HepG2 (cell line): Measurements from ENCODE around the gene ECM1. TPM values are rescaled to one million over a fixed set of nuclear protein-coding genes. Genes with fewer than 3 reads are reported as not detected.

Source experiments
- BCL6 ChIP-seq: IDR thresholded peaks from 2 replicates; pipeline ENCODE4 v1.6.1; 2016; ENCODE audit warnings: missing genetic modification reagents, missing compliant biosample characterization
- CHD4 ChIP-seq: fragments of 200-600 bp; sonication (generic); IDR thresholded peaks from 2 replicates; pipeline ENCODE4 v1.7.0; 2017; ENCODE audit warnings: mild to moderate bottlenecking, low read length, borderline replicate concordance
- FIP1L1 ChIP-seq: fragments of 200-400 bp; formaldehyde crosslinking; IDR thresholded peaks from 2 replicates; pipeline ENCODE4 v1.6.1; 2018; ENCODE audit warnings: low read depth, mild to moderate bottlenecking, low read length, moderate library complexity, borderline replicate concordance; ENCODE audit not compliant: insufficient read depth
- MYNN ChIP-seq: sonication (generic); formaldehyde crosslinking; IDR thresholded peaks from 2 replicates; pipeline ENCODE4 v1.4.0; 2020; ENCODE audit warnings: mild to moderate bottlenecking, low read depth, missing genetic modification reagents
- NAIF1 ChIP-seq: sonication (generic); formaldehyde crosslinking; IDR thresholded peaks from 2 replicates; pipeline ENCODE4 v1.5.0; 2020; ENCODE audit warnings: mild to moderate bottlenecking, missing genetic modification reagents, borderline replicate concordance
- PHF21A ChIP-seq: sonication (generic); formaldehyde crosslinking; IDR thresholded peaks from 2 replicates; pipeline ENCODE4 v1.5.0; 2020; ENCODE audit warnings: mild to moderate bottlenecking, missing genetic modification reagents
- RBFOX2 ChIP-seq: fragments of 200-400 bp; formaldehyde crosslinking; IDR thresholded peaks from 2 replicates; pipeline ENCODE4 v1.6.1; 2017; ENCODE audit warnings: low read depth, mild to moderate bottlenecking, low read length
- RFXANK ChIP-seq: IDR thresholded peaks from 2 replicates; pipeline ENCODE4 v1.6.1; 2016
- SP1 ChIP-seq, 2 experiments: fragments of 450-650 bp in 1 of 2; sonication (generic) in 1 of 2; formaldehyde crosslinking in 1 of 2; IDR thresholded peaks; 2 replicates each; pipeline versions ENCODE4 v1.4.0 to v1.6.1; 2016 to 2020; ENCODE audit warnings: missing genetic modification reagents in 1 of 2
- SPEN ChIP-seq: sonication (generic); formaldehyde crosslinking; IDR thresholded peaks from 2 replicates; pipeline ENCODE4 v1.5.1; 2020; ENCODE audit warnings: low read depth, mild to moderate bottlenecking, missing genetic modification reagents
- TAF1 ChIP-seq: sonication (generic); formaldehyde crosslinking; IDR thresholded peaks from 2 replicates; pipeline ENCODE4 v1.4.0; 2020; ENCODE audit warnings: missing genetic modification reagents
- ZFP41 ChIP-seq: sonication (generic); formaldehyde crosslinking; IDR thresholded peaks from 2 replicates; pipeline ENCODE4 v1.4.0; 2020; ENCODE audit warnings: mild to moderate bottlenecking, missing genetic modification reagents, borderline replicate concordance
- ZFP82 ChIP-seq: sonication (generic); formaldehyde crosslinking; IDR thresholded peaks from 2 replicates; pipeline ENCODE4 v1.5.1; 2020; ENCODE audit warnings: mild to moderate bottlenecking, missing genetic modification reagents, borderline replicate concordance
- ZNF343 ChIP-seq: sonication (generic); formaldehyde crosslinking; IDR thresholded peaks from 2 replicates; pipeline ENCODE4 v1.4.0; 2020; ENCODE audit warnings: mild to moderate bottlenecking, missing genetic modification reagents
- ZNF572 ChIP-seq: sonication (generic); formaldehyde crosslinking; IDR thresholded peaks from 2 replicates; pipeline ENCODE4 v1.5.1; 2020; ENCODE audit warnings: mild to moderate bottlenecking, missing genetic modification reagents
- ZNF670 ChIP-seq: sonication (generic); formaldehyde crosslinking; IDR thresholded peaks from 2 replicates; pipeline ENCODE4 v1.8.0; 2022; ENCODE audit warnings: mild to moderate bottlenecking, missing genetic modification reagents, borderline replicate concordance
- ZNF790 ChIP-seq: sonication (generic); formaldehyde crosslinking; IDR thresholded peaks from 2 replicates; pipeline ENCODE4 v1.8.0; 2022; ENCODE audit warnings: missing genetic modification reagents, mild to moderate bottlenecking, borderline replicate concordance
- ZNF891 ChIP-seq: sonication (generic); formaldehyde crosslinking; IDR thresholded peaks from 2 replicates; pipeline ENCODE4 v1.5.0; 2020; ENCODE audit warnings: mild to moderate bottlenecking, missing genetic modification reagents
- polyA plus RNA-seq, 8 experiments: library from polyadenylated mRNA; depleted of rRNA in 3 of 8; stranded (reverse) in 7 of 8; unstranded in 1 of 8; fragments of >200 nt; fragmentation: Illumina TruSeq in 4 of 8; extraction: Trizol in 4 of 8; gene quantifications; 2 replicates each; pipeline versions ENCODE4 v1.2.1 to v1.2.3, GENCODE V29; 2011 to 2016; ENCODE audit warnings: low read depth in 4 of 8, missing spikeins in 1 of 8, mixed read lengths in 1 of 8; ENCODE audit not compliant: insufficient read depth in 1 of 8
- total RNA-seq, 5 experiments: library from RNA; depleted of rRNA; stranded (reverse); fragments of >200 nt; fragmentation: Illumina TruSeq; extraction: Trizol; gene quantifications; 2 replicates each; pipeline ENCODE4 v1.2.3, GENCODE V29; 2016; ENCODE audit warnings: low read depth in 1 of 5
- TF ChIP-seq, protein P1 (sequence below): sonication (generic); formaldehyde crosslinking; IDR thresholded peaks from 2 replicates; pipeline ENCODE4 v1.4.0; 2020; ENCODE audit warnings: missing genetic modification reagents
- TF ChIP-seq, protein P2 (sequence below): sonication (generic); formaldehyde crosslinking; IDR thresholded peaks from 2 replicates; pipeline ENCODE4 v1.5.1; 2020; ENCODE audit warnings: missing genetic modification reagents, mild to moderate bottlenecking, borderline replicate concordance
- TF ChIP-seq, protein P3 (sequence below): sonication (generic); formaldehyde crosslinking; IDR thresholded peaks from 2 replicates; pipeline ENCODE4 v1.8.0; 2022; ENCODE audit warnings: mild to moderate bottlenecking, missing genetic modification reagents, moderate library complexity

The ECM1 gene
- total and polyA plus RNA-seq, 2 of the 13 experiments (the other 11 are each of a cell fraction or from before 2014, with no cell fraction given) = 0.42 to 1.0 TPM

DNA sequence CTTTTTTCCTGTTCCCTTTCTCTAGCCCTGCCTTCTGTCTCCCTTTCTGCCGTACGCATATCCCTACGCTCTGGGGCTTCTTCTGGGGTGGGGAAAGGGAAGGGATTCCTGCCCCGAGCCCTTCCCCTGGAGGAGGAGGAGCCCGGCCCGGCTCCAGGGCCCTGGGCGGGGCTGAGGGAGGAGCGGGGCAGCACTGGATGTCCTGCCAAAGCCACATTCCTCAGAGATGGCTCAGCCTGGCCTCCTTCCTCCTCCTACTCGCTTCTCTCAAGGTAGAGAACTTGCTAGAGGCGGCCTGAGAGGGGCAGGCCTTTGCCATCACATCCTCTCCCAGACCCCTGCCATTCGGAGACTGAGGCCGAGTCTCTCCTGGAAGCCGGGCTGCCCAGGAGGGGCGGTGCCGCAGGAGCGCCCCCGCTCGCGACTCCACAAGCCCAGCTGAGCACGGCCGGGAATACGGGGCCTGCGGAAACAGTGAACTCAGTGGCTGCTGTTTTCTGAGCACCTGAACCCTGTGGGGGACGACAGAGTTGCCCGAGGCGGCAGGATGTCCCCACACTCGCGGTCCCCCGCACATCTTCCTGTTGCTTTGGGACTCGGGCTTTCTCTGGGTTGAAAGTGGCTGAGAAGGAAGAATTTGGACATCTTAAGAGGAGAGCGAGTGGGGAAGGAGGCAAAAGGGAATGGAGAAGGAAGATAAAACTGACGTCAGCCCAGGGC, 53.5 kb downstream of the ECM1 start (continued):
- TF ChIP-seq, protein P1, sequence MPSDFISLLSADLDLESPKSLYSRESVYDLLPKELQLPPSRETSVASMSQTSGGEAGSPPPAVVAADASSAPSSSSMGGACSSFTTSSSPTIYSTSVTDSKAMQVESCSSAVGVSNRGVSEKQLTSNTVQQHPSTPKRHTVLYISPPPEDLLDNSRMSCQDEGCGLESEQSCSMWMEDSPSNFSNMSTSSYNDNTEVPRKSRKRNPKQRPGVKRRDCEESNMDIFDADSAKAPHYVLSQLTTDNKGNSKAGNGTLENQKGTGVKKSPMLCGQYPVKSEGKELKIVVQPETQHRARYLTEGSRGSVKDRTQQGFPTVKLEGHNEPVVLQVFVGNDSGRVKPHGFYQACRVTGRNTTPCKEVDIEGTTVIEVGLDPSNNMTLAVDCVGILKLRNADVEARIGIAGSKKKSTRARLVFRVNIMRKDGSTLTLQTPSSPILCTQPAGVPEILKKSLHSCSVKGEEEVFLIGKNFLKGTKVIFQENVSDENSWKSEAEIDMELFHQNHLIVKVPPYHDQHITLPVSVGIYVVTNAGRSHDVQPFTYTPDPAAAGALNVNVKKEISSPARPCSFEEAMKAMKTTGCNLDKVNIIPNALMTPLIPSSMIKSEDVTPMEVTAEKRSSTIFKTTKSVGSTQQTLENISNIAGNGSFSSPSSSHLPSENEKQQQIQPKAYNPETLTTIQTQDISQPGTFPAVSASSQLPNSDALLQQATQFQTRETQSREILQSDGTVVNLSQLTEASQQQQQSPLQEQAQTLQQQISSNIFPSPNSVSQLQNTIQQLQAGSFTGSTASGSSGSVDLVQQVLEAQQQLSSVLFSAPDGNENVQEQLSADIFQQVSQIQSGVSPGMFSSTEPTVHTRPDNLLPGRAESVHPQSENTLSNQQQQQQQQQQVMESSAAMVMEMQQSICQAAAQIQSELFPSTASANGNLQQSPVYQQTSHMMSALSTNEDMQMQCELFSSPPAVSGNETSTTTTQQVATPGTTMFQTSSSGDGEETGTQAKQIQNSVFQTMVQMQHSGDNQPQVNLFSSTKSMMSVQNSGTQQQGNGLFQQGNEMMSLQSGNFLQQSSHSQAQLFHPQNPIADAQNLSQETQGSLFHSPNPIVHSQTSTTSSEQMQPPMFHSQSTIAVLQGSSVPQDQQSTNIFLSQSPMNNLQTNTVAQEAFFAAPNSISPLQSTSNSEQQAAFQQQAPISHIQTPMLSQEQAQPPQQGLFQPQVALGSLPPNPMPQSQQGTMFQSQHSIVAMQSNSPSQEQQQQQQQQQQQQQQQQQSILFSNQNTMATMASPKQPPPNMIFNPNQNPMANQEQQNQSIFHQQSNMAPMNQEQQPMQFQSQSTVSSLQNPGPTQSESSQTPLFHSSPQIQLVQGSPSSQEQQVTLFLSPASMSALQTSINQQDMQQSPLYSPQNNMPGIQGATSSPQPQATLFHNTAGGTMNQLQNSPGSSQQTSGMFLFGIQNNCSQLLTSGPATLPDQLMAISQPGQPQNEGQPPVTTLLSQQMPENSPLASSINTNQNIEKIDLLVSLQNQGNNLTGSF (CRISPR knock-in tag) = peak; percentile 52; the same call in 1 of the 2 replicates
- TF ChIP-seq TAF1 (CRISPR knock-in tag) = peak; percentile 71
- no peak for TF ChIP-seq ZNF572
- peak; percentile 87 for TF ChIP-seq RBFOX2
- no peak for TF ChIP-seq FIP1L1
- no peak for TF ChIP-seq RFXANK (CRISPR knock-in tag)
- TF ChIP-seq BCL6 (CRISPR knock-in tag) = peak; percentile 53
- TF ChIP-seq ZNF343 (CRISPR knock-in tag) = peak; percentile 21; the same call in 1 of the 2 replicates
- TF ChIP-seq CHD4 = 0 out of 2 replicates have a peak, but pooled peaks have one; percentile 45
- peak; percentile 74; the same call in 1 of the 2 replicates for TF ChIP-seq NAIF1
- 0 out of 2 replicates have a peak, but pooled peaks have one; percentile 42 for TF ChIP-seq ZNF891 (CRISPR knock-in tag)
- no peak for TF ChIP-seq ZNF790 (CRISPR knock-in tag)
- TF ChIP-seq SPEN (CRISPR knock-in tag) = no peak; the same call in 1 of the 2 replicates
- no peak for TF ChIP-seq SP1 (IDR thresholded peaks at IDR 0.05)
- peak; percentile 28; the same call in 1 of the 2 replicates for TF ChIP-seq SP1 (CRISPR knock-in tag; IDR thresholded peaks at IDR 0.05)
- no peak for TF ChIP-seq ZFP82 (CRISPR knock-in tag)
- TF ChIP-seq PHF21A (CRISPR knock-in tag) = no peak
- TF ChIP-seq, protein P2, sequence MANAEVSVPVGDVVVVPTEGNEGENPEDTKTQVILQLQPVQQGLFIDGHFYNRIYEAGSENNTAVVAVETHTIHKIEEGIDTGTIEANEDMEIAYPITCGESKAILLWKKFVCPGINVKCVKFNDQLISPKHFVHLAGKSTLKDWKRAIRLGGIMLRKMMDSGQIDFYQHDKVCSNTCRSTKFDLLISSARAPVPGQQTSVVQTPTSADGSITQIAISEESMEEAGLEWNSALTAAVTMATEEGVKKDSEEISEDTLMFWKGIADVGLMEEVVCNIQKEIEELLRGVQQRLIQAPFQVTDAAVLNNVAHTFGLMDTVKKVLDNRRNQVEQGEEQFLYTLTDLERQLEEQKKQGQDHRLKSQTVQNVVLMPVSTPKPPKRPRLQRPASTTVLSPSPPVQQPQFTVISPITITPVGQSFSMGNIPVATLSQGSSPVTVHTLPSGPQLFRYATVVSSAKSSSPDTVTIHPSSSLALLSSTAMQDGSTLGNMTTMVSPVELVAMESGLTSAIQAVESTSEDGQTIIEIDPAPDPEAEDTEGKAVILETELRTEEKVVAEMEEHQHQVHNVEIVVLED (CRISPR knock-in tag) = no peak
- TF ChIP-seq, protein P3, sequence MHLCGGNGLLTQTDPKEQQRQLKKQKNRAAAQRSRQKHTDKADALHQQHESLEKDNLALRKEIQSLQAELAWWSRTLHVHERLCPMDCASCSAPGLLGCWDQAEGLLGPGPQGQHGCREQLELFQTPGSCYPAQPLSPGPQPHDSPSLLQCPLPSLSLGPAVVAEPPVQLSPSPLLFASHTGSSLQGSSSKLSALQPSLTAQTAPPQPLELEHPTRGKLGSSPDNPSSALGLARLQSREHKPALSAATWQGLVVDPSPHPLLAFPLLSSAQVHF = peak; percentile 56; the same call in 1 of the 2 replicates
- TF ChIP-seq ZNF670 (CRISPR knock-in tag) = no peak
- TF ChIP-seq MYNN (CRISPR knock-in tag) = no peak
- TF ChIP-seq ZFP41 = 0 out of 2 replicates have a peak, but pooled peaks have one; percentile 47
